ENCODE measurements around the gene WFDC12. TPM values are rescaled to one million over a fixed set of nuclear protein-coding genes. Genes with fewer than 3 reads are reported as not detected.

Gene WFDC12
- total and polyA plus RNA-seq, 2 donors (not counting 3 experiments of a cell fraction or from before 2014, with no cell fraction given) = not detected

- no TSS peak for BruUV-seq (replicated peaks)
- FAIRE-seq (no peak), DNase-seq (ENCODE audit: low read depth, low spot score) (no peak)
- TF ChIP-seq FOS (IDR thresholded peaks at IDR 0.05; ENCODE audit: borderline replicate concordance, insufficient read depth, low read length) (no peak), GATA2 (IDR thresholded peaks at IDR 0.05; ENCODE audit: insufficient read depth, insufficient read length, low read depth, low read length) (no peak), POLR2AphosphoS5 (IDR thresholded peaks at IDR 0.05; ENCODE audit: insufficient read depth, low read depth, low read length) (no peak), POLR2A (IDR thresholded peaks at IDR 0.05; ENCODE audit: low read depth, low read length) (no peak), EZH2 (IDR thresholded peaks at IDR 0.05; ENCODE audit: borderline replicate concordance, low read depth, low read length, severe bottlenecking) (no peak), CTCF (IDR thresholded peaks at IDR 0.05; ENCODE audit: extremely low read depth in 1 of 2, insufficient read depth in 1 of 2, low read depth in 1 of 2, low read length in 2 of 2) (no peak), JUN (IDR thresholded peaks at IDR 0.05; ENCODE audit: borderline replicate concordance, insufficient read depth, insufficient read length, low read depth) (no peak), MYC (IDR thresholded peaks at IDR 0.05; ENCODE audit: low read depth, low read length) (no peak), MAX (IDR thresholded peaks at IDR 0.05; ENCODE audit: insufficient read depth, insufficient read length) (no peak)
- Histone ChIP-seq H3K9ac (replicated peaks; ENCODE audit: extremely low read depth, insufficient read depth, low read length) (no peak overlapping the region), H3K4me2 (ENCODE audit: insufficient read depth, low read length) (no peak overlapping the region), H3K79me2 (ENCODE audit: control insufficient read depth, insufficient read depth, low read length) (no peaks in the 10 kb centered on the region), H4K20me1 (replicated peaks; ENCODE audit: control insufficient read depth, extremely low read depth, insufficient read depth, low read length) (no peaks in the 10 kb centered on the region), H3K9me1 (replicated peaks; ENCODE audit: control insufficient read depth, extremely low read depth, insufficient read depth, low read length) (no peaks in the 10 kb centered on the region), H2AFZ (ENCODE audit: low read depth, low read length) (no peak overlapping the region), H3K9me3 (replicated peaks; ENCODE audit: control insufficient read depth, insufficient read depth, low read length) (no peaks in the 10 kb centered on the region), H3K36me3 (ENCODE audit: control insufficient read depth in 2 of 2, extremely low read depth in 1 of 2, insufficient read depth in 2 of 2, low read length in 2 of 2) (no peaks in the 10 kb centered on the region), H3K4me3 (replicated peaks in 1 of 3; ENCODE audit: insufficient read depth in 1 of 3, low read depth in 1 of 3, low read length in 3 of 3) (no peak overlapping the region), H3K4me1 (ENCODE audit: control insufficient read depth, extremely low read depth, insufficient read depth, low read length) (no peaks in the 10 kb centered on the region), H3K27me3 (ENCODE audit: control insufficient read depth in 2 of 2, insufficient read depth in 2 of 2, low read length in 2 of 2) (peaks cover 7% of the 10 kb centered on the region in 2 experiments), H3K27ac (ENCODE audit: insufficient read depth, low read depth, low read length) (no peak overlapping the region)
- ChIA-PET CTCF (interaction anchor here (0.6 kb wide), 1 partner anchor 10 kb away, joined by 3 read pairs; no protein-coding TSS in a partner anchor), POLR2A (no interaction called here)
- intact Hi-C loops (cut with micrococcal nuclease) = no loop called here
- dilution Hi-C loops (cut with MboI; ENCODE audit: extremely low pct_ligation_motif_present, low sequenced_read_pairs) = no loop called here
These were observed 24.8 kb upstream of the WFDC12 start for GRCh38 chr20:45149062-45149461.

Data from endothelial cell of umbilical vein (primary cell).